Brain microvascular endothelial cell (primary cell): ENCODE measurements around the gene MARK2.

Experiments used
- DNase-seq: peaks from one replicate; pipeline ENCODE4 v3.0.0-alpha.2; 2020
- H3K27ac ChIP-seq: fragments of 250-450 bp; sonication (Bioruptor Pico); 2 replicates; pipeline ENCODE4 v1.5.1; 2020; ENCODE audit warnings: mild to moderate bottlenecking, moderate library complexity
- H3K27me3 ChIP-seq: fragments of 250-450 bp; sonication (Bioruptor Pico); replicated peaks from 2 replicates; pipeline ENCODE4 v1.5.1; 2020; ENCODE audit warnings: mild to moderate bottlenecking
- H3K36me3 ChIP-seq: fragments of 250-450 bp; sonication (Bioruptor Pico); replicated peaks from 2 replicates; pipeline ENCODE4 v1.5.1; 2020; ENCODE audit warnings: mild to moderate bottlenecking
- H3K4me3 ChIP-seq: 2 replicates; pipeline ENCODE4 v1.5.1; 2011; ENCODE audit warnings: low read depth, mild to moderate bottlenecking, control low read depth, low read length, moderate library complexity
- CTCF ChIP-seq: IDR thresholded peaks from 2 replicates; pipeline ENCODE4 v1.5.1; 2011; ENCODE audit warnings: low read depth, mild to moderate bottlenecking, moderate library complexity, low read length, control low read depth, inconsistent platforms; ENCODE audit errors: missing control alignments
- in situ Hi-C: cut with HindIII; loops from 2 replicates; pipeline ENCODE4 v1.10.0; 2017; ENCODE audit warnings: low sequenced_read_pairs, low pct_ligation_motif_present

Gene MARK2

GRCh38 chr11:63905179-63905578, 66.3 kb downstream of the MARK2 start:
- no peaks in the 10 kb centered on the region for H3K27me3 ChIP-seq
- no peak for DNase-seq
- no peak overlapping the region for H3K27ac ChIP-seq
- in situ Hi-C loops, result no loop called here
- H3K36me3 ChIP-seq, result peaks cover 78% of the 10 kb centered on the region
- TF ChIP-seq CTCF, result no peak
- H3K4me3 ChIP-seq, result no peak overlapping the region

GRCh38 chr11:63906087-63906486, 67.2 kb downstream of the MARK2 start:
- Histone ChIP-seq H3K36me3 (peaks cover 69% of the 10 kb centered on the region), H3K27me3 (no peaks in the 10 kb centered on the region), H3K4me3 (no peak overlapping the region), H3K27ac (no peak overlapping the region)
- no peak for TF ChIP-seq CTCF
- DNase-seq, result no peak
- in situ Hi-C loops, result no loop called here

GRCh38 chr11:63906585-63906984, 67.7 kb downstream of the MARK2 start:
- Histone ChIP-seq H3K4me3 (no peak overlapping the region), H3K36me3 (peaks cover 68% of the 10 kb centered on the region), H3K27me3 (no peaks in the 10 kb centered on the region), H3K27ac (no peak overlapping the region)
- no peak for DNase-seq
- TF ChIP-seq CTCF, result peak; percentile 55
- in situ Hi-C loops, result no loop called here

GRCh38 chr11:63907063-63907462, 68.2 kb downstream of the MARK2 start:
- H3K4me3 ChIP-seq, result no peak overlapping the region
- H3K27ac ChIP-seq, result no peak overlapping the region
- no peak for DNase-seq
- peaks cover 63% of the 10 kb centered on the region for H3K36me3 ChIP-seq
- H3K27me3 ChIP-seq, result no peaks in the 10 kb centered on the region
- TF ChIP-seq CTCF, result no peak
- in situ Hi-C loops, result no loop called here

GRCh38 chr11:63907808-63908530, 69.1 kb downstream of the MARK2 start:
- peaks cover 54% of the 10 kb centered on the region for H3K36me3 ChIP-seq
- in situ Hi-C loops, result no loop called here

More at GRCh38 chr11:63907808-63908530, 69.1 kb downstream of the MARK2 start:
- no peak overlapping the region for H3K27ac ChIP-seq
- no peak for TF ChIP-seq CTCF
- DNase-seq, result no peak
- H3K4me3 ChIP-seq, result no peak overlapping the region
- H3K27me3 ChIP-seq, result no peaks in the 10 kb centered on the region
